ENCODE measurements around the gene CXCL6. TPM values are rescaled to one million over a fixed set of nuclear protein-coding genes. Genes with fewer than 3 reads are reported as not detected.

The CXCL6 gene
- total RNA-seq, 1 donor from 2014 or later: 16.7 TPM

DNA sequence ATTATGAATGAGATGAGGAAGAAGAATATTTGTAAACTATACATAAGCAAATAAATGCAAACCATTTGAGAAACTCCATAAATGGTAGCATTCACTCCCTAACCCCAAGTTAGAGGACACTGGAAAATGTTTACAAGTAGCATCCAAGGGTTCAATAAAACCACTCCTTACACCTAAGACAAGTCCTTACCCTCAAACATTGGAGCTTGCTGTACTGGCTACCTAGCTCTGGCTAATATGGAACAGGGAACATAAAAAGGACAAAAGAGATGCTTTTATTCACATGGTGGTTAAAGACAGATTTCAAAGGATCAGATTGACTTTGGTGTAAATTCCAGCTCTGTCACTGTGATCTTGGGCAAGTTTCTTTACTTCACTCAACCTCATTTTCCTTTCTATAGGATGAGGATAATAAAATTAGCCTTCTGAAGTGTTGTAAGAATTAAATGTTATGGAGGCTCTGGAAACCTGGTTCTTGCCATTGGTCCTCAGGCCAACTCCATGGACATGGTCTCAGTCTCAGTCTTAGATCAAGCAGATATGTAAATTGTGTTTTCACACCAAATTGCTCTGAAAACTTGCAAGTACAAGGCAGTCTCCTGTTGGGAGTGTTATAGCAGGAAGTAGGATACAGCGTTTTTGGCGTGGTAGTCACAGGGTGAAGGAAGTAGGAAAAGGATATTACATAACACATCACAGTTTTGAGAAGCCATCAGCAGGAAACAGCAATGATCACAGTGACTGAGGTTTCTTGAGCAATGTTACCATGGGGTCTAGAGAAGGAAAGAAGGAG is 36.0 kb downstream of the CXCL6 start:
- Histone ChIP-seq H3K4me3 (ENCODE audit: insufficient read depth, low read depth, low read length) (no peak overlapping the region), H4K20me1 (ENCODE audit: insufficient read depth, low read length) (no peaks in the 10 kb centered on the region), H3K27me3 (ENCODE audit: insufficient read depth, low read length) (peaks cover 9% of the 10 kb centered on the region), H3K36me3 (ENCODE audit: insufficient read depth, low read length) (no peaks in the 10 kb centered on the region), H2AFZ (ENCODE audit: low read depth, low read length) (no peak overlapping the region), H3K4me1 (ENCODE audit: insufficient read depth, low read length) (no peaks in the 10 kb centered on the region), H3K27ac (ENCODE audit: low read depth, low read length) (no peak overlapping the region), H3K4me2 (ENCODE audit: low read length) (no peak overlapping the region), H3K9me3 (ENCODE audit: insufficient read depth, low read depth, low read length) (no peaks in the 10 kb centered on the region), H3K79me2 (ENCODE audit: insufficient read depth, low read length) (no peaks in the 10 kb centered on the region), H3K9ac (ENCODE audit: low read length) (no peak overlapping the region)
- Mint-ChIP-seq H3K4me1 (ENCODE audit: low read depth, unreplicated experiment) (peaks cover 17% of the 10 kb centered on the region), H3K4me3 (ENCODE audit: unreplicated experiment) (no peak overlapping the region), H3K27ac (ENCODE audit: unreplicated experiment) (no peak overlapping the region), H3K36me3 (ENCODE audit: low read depth, unreplicated experiment) (peaks cover 2% of the 10 kb centered on the region), H3K27me3 (ENCODE audit: low read depth, unreplicated experiment) (no peaks in the 10 kb centered on the region), H3K9me3 (ENCODE audit: unreplicated experiment) (peaks cover 8% of the 10 kb centered on the region)
- no peak for DNase-seq (ENCODE audit: low read depth)
- no peak for TF ChIP-seq EZH2 (IDR thresholded peaks at IDR 0.05; ENCODE audit: insufficient read depth, low read length)
- TF ChIP-seq, protein P1, sequence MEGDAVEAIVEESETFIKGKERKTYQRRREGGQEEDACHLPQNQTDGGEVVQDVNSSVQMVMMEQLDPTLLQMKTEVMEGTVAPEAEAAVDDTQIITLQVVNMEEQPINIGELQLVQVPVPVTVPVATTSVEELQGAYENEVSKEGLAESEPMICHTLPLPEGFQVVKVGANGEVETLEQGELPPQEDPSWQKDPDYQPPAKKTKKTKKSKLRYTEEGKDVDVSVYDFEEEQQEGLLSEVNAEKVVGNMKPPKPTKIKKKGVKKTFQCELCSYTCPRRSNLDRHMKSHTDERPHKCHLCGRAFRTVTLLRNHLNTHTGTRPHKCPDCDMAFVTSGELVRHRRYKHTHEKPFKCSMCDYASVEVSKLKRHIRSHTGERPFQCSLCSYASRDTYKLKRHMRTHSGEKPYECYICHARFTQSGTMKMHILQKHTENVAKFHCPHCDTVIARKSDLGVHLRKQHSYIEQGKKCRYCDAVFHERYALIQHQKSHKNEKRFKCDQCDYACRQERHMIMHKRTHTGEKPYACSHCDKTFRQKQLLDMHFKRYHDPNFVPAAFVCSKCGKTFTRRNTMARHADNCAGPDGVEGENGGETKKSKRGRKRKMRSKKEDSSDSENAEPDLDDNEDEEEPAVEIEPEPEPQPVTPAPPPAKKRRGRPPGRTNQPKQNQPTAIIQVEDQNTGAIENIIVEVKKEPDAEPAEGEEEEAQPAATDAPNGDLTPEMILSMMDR (IDR thresholded peaks at IDR 0.05; ENCODE audit: insufficient read depth, low read depth, low read length): no peak
- FAIRE-seq: peak; percentile 9

DNA sequence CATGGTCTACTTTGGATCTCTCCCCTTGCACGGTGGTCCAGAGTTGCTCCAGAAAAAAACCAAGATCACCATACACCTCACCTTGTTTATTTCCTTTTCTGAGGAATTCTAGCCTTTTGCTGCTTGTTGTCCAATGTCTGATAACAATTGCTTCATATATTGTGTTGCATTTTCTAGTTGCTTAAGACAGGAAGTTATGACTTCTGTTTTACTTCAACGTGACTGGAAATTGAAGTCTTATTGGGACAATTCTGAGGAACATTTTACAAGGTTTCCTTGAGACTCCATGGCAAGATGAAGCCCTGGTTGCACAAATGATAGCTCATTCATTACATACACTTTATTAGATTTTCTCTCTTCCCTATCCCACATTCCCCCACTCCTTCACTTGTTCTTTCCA is 37.9 kb downstream of the CXCL6 start:
- Histone ChIP-seq H2AFZ (ENCODE audit: low read depth, low read length) (no peak overlapping the region), H3K9ac (ENCODE audit: low read length) (no peak overlapping the region), H3K79me2 (ENCODE audit: insufficient read depth, low read length) (no peaks in the 10 kb centered on the region), H3K27me3 (ENCODE audit: insufficient read depth, low read length) (peaks cover 3% of the 10 kb centered on the region), H3K27ac (ENCODE audit: low read depth, low read length) (no peak overlapping the region), H3K4me2 (ENCODE audit: low read length) (no peak overlapping the region), H3K9me3 (ENCODE audit: insufficient read depth, low read depth, low read length) (no peaks in the 10 kb centered on the region), H3K4me1 (ENCODE audit: insufficient read depth, low read length) (no peaks in the 10 kb centered on the region), H3K36me3 (ENCODE audit: insufficient read depth, low read length) (no peaks in the 10 kb centered on the region), H4K20me1 (ENCODE audit: insufficient read depth, low read length) (no peaks in the 10 kb centered on the region), H3K4me3 (ENCODE audit: insufficient read depth, low read depth, low read length) (no peak overlapping the region)
- TF ChIP-seq, protein P1 (IDR thresholded peaks at IDR 0.05; ENCODE audit: insufficient read depth, low read depth, low read length): no peak
- TF ChIP-seq EZH2 (IDR thresholded peaks at IDR 0.05; ENCODE audit: insufficient read depth, low read length): no peak
- peaks cover 2% of the 10 kb centered on the region for H3K36me3 Mint-ChIP-seq (ENCODE audit: low read depth, unreplicated experiment)
- H3K27ac Mint-ChIP-seq (ENCODE audit: unreplicated experiment): no peak overlapping the region
- no peak overlapping the region for H3K4me3 Mint-ChIP-seq (ENCODE audit: unreplicated experiment)
- no peaks in the 10 kb centered on the region for H3K27me3 Mint-ChIP-seq (ENCODE audit: low read depth, unreplicated experiment)
- peaks cover 8% of the 10 kb centered on the region for H3K9me3 Mint-ChIP-seq (ENCODE audit: unreplicated experiment)
- FAIRE-seq (no peak), DNase-seq (ENCODE audit: low read depth) (no peak)
- H3K4me1 Mint-ChIP-seq (ENCODE audit: low read depth, unreplicated experiment): peaks cover 6% of the 10 kb centered on the region

DNA sequence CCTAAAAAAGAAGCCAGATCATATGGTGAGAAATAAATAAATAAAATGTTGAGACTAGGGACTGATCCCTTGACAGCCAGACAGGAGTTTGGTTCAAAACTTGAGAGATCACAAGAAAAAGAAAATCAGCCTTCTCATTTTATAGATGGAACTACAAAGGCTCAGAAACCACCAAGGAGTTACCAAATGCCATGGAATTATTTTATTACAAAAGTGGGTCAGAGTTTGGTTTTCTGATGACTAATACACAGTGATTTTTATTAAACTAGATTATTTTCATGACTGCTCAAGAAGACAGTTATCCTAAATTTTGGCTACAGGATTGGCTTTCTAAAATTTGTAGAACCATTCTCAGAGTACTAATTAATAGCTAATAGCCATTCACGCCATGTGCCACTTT is 38.9 kb downstream of the CXCL6 start:
- DNase-seq (ENCODE audit: low read depth) (no peak), FAIRE-seq (no peak)
- H3K4me1 ChIP-seq (ENCODE audit: insufficient read depth, low read length): no peaks in the 10 kb centered on the region
- no peak overlapping the region for H3K4me3 ChIP-seq (ENCODE audit: insufficient read depth, low read depth, low read length)
- H3K27me3 ChIP-seq (ENCODE audit: insufficient read depth, low read length): no peaks in the 10 kb centered on the region
- Mint-ChIP-seq H3K27ac (ENCODE audit: unreplicated experiment) (no peak overlapping the region), H3K4me1 (ENCODE audit: low read depth, unreplicated experiment) (peaks cover 2% of the 10 kb centered on the region), H3K36me3 (ENCODE audit: low read depth, unreplicated experiment) (peaks cover 2% of the 10 kb centered on the region), H3K9me3 (ENCODE audit: unreplicated experiment) (peaks cover 8% of the 10 kb centered on the region), H3K4me3 (ENCODE audit: unreplicated experiment) (no peak overlapping the region), H3K27me3 (ENCODE audit: low read depth, unreplicated experiment) (no peaks in the 10 kb centered on the region)
- H2AFZ ChIP-seq (ENCODE audit: low read depth, low read length): no peak overlapping the region
- no peak overlapping the region for H3K27ac ChIP-seq (ENCODE audit: low read depth, low read length)
- H3K4me2 ChIP-seq (ENCODE audit: low read length): no peak overlapping the region
- no peaks in the 10 kb centered on the region for H3K79me2 ChIP-seq (ENCODE audit: insufficient read depth, low read length)
- no peaks in the 10 kb centered on the region for H3K9me3 ChIP-seq (ENCODE audit: insufficient read depth, low read depth, low read length)
- H3K36me3 ChIP-seq (ENCODE audit: insufficient read depth, low read length): no peaks in the 10 kb centered on the region
- TF ChIP-seq EZH2 (IDR thresholded peaks at IDR 0.05; ENCODE audit: insufficient read depth, low read length): no peak
- TF ChIP-seq, protein P1 (IDR thresholded peaks at IDR 0.05; ENCODE audit: insufficient read depth, low read depth, low read length): no peak
- H3K9ac ChIP-seq (ENCODE audit: low read length): no peak overlapping the region
- H4K20me1 ChIP-seq (ENCODE audit: insufficient read depth, low read length): no peaks in the 10 kb centered on the region

Measured in astrocyte (in vitro differentiated cells and primary cell).